Esophagus muscularis mucosa (tissue), 4 donors: Measurements from ENCODE around the gene C1S. TPM values are rescaled to one million over a fixed set of nuclear protein-coding genes. Genes with fewer than 3 reads are reported as not detected.

Experiments used
- DNase-seq: peaks from one replicate; pipeline ENCODE4 v3.0.0-alpha.2; 2017; ENCODE audit errors: extremely low spot score
- H3K27ac ChIP-seq, 4 donors: fragments of 200-600 bp; sonication (generic); replicated peaks in 1 of 4; 1 replicate in 3 of 4; 2 replicates in 1 of 4; pipeline ENCODE4 v1.5.1; 2016 to 2019; ENCODE audit warnings: mild to moderate bottlenecking in 1 of 4
- H3K27me3 ChIP-seq, 4 donors: fragments of 200-600 bp; sonication (generic); one replicate each; pipeline versions ENCODE4 v1.5.1 to v1.6.0; 2016 to 2019
- H3K36me3 ChIP-seq, 4 donors: fragments of 200-600 bp; sonication (generic); one replicate each; pipeline ENCODE4 v1.5.1; 2016 to 2019
- H3K4me1 ChIP-seq, 4 donors: fragments of 200-600 bp; sonication (generic); one replicate each; pipeline ENCODE4 v1.5.1; 2016 to 2019
- H3K4me3 ChIP-seq, 4 donors: fragments of 200-600 bp; sonication (generic); 1 replicate in 2 of 4; 2 replicates in 2 of 4; pipeline ENCODE4 v1.5.1; 2016 to 2019; ENCODE audit warnings: mild to moderate bottlenecking in 4 of 4, moderate library complexity in 1 of 4
- H3K9me3 ChIP-seq, 4 donors: fragments of 200-600 bp; sonication (generic); 1 replicate in 3 of 4; 2 replicates in 1 of 4; pipeline ENCODE4 v1.5.1; 2016 to 2019
- CTCF ChIP-seq, 3 experiments: fragments of 200-600 bp in 2 of 3; fragments of 450-650 bp in 1 of 3; sonication (generic) in 2 of 3; IDR thresholded peaks; one replicate each; pipeline ENCODE4 v1.5.1; 2017 to 2019; ENCODE audit warnings: antibody characterized with exemption in 3 of 3, mild to moderate bottlenecking in 2 of 3, moderate library complexity in 1 of 3
- EP300 ChIP-seq: sonication (generic); formaldehyde crosslinking; IDR thresholded peaks from one replicate; pipeline ENCODE4 v1.6.1; 2017; ENCODE audit warnings: antibody characterized with exemption
- POLR2A ChIP-seq: fragments of 450-650 bp; IDR thresholded peaks from one replicate; pipeline ENCODE4 v1.6.1; 2017; ENCODE audit warnings: antibody characterized with exemption, moderate library complexity, mild to moderate bottlenecking, low read depth
- POLR2AphosphoS5 ChIP-seq, 2 donors: sonication (generic); formaldehyde crosslinking; IDR thresholded peaks; one replicate each; pipeline ENCODE4 v1.6.1; 2017; ENCODE audit warnings: antibody characterized with exemption in 2 of 2
- WGBS: methylation state at CpG from one replicate; pipeline ENCODE4 v1.1.5; 2018; 5-methylcytosine and 5-hydroxymethylcytosine counted together
- intact Hi-C: fragments of 100-400 bp; cut with DNase I; formaldehyde crosslinking; loops from one replicate; pipeline ENCODE4 v1.15.1; 2023
- total RNA-seq, 4 donors: library from RNA; depleted of rRNA; stranded (reverse); fragments of >200 nt; gene quantifications; one replicate each; pipeline versions ENCODE4 v1.1.0 to v1.2.1, GENCODE V29; 2016

Gene C1S
- total RNA-seq, 4 donors from 2014 or later = 454 to 549 (median 512) TPM

GRCh38 chr12:7016958-7017571 lies 43.5 kb upstream of the C1S start:
- Histone ChIP-seq H3K27me3 (no peaks in the 10 kb centered on the region), H3K9me3 (no peaks in the 10 kb centered on the region), H3K4me1 (peaks cover 24 to 36% (median 31%) of the 10 kb centered on the region in 4 donors), H3K4me3 (peak overlapping the region; percentile 77 to 89 (median 86)), H3K27ac (peak overlapping the region; percentile 88 to 97 (median 88)), H3K36me3 (peaks cover 0 to 24% (median 7%) of the 10 kb centered on the region in 4 donors)
- 79% methylated on average over 6 of the region's 6 CpGs for WGBS
- intact Hi-C loops = loop anchor here (5.0 kb wide), 1 partner anchor 45 kb away; the partner anchor contains the start of genes EMG1 and PHB2
- TF ChIP-seq POLR2A (no peak), EP300 (no peak), CTCF (IDR thresholded peaks at IDR 0.05) (no peak), POLR2AphosphoS5 (IDR thresholded peaks at IDR 0.05) (no peak)
- DNase-seq = no peak

GRCh38 chr12:7017870-7018349 lies 42.6 kb upstream of the C1S start:
- intact Hi-C loops = loop anchor here (5.0 kb wide), 1 partner anchor 46 kb away; the partner anchor contains the start of genes EMG1 and PHB2
- TF ChIP-seq CTCF (IDR thresholded peaks at IDR 0.05) = no peak
- no peak for TF ChIP-seq POLR2A
- TF ChIP-seq POLR2AphosphoS5 (IDR thresholded peaks at IDR 0.05) = no peak
- TF ChIP-seq EP300 = no peak
- Histone ChIP-seq H3K9me3 (no peaks in the 10 kb centered on the region), H3K27ac (peak overlapping the region; percentile 88 to 97 (median 88)), H3K4me3 (peak overlapping the region; percentile 77 to 89 (median 86)), H3K4me1 (peaks cover 24 to 36% (median 31%) of the 10 kb centered on the region in 4 donors), H3K27me3 (no peaks in the 10 kb centered on the region), H3K36me3 (peaks cover 0 to 17% (median 4%) of the 10 kb centered on the region in 4 donors)
- DNase-seq = no peak
- 5% methylated on average over 25 of the region's 25 CpGs for WGBS

GRCh38 chr12:7018350-7019042 lies 42.0 kb upstream of the C1S start, which contains the start of gene LPCAT3:
Gene LPCAT3 (minus strand): TSS chr12:7018476. CDS start chr12:7018424, 52 bp downstream.
- H3K27ac ChIP-seq = peak within 1 kb of the TSS; percentile 88 to 97 (median 88)
- DNase-seq = peak; percentile 99
- H3K9me3 ChIP-seq = no peaks in the 10 kb centered on the region
- no peaks in the 10 kb centered on the region for H3K27me3 ChIP-seq
- 1% methylated on average over 27 of the region's 77 CpGs for WGBS
- H3K4me1 ChIP-seq = peaks cover 24 to 36% (median 31%) of the 10 kb centered on the region in 4 donors
- TF ChIP-seq CTCF (IDR thresholded peaks at IDR 0.05) (peak; percentile 84 to 93 (median 85)), POLR2AphosphoS5 (IDR thresholded peaks at IDR 0.05) (peak; percentile 77 to 89), POLR2A (peak; percentile 82), EP300 (no peak)
- H3K36me3 ChIP-seq = peaks cover 0 to 12% (median 0%) of the 10 kb centered on the region in 4 donors
- H3K4me3 ChIP-seq = peak within 1 kb of the TSS; percentile 77 to 89 (median 86)
- intact Hi-C loops = loop anchor here (5.0 kb wide), 1 partner anchor 46 kb away; the partner anchor contains the start of genes EMG1 and PHB2

GRCh38 chr12:7019043-7019569 lies 41.4 kb upstream of the C1S start:
- no peaks in the 10 kb centered on the region for H3K27me3 ChIP-seq
- peaks cover 0 to 5% (median 0%) of the 10 kb centered on the region in 4 donors for H3K36me3 ChIP-seq
- TF ChIP-seq EP300 (no peak), POLR2AphosphoS5 (IDR thresholded peaks at IDR 0.05) (no peak), CTCF (IDR thresholded peaks at IDR 0.05) (peak in 2 of 3 experiments; percentile 0 to 5), POLR2A (no peak)
- H3K27ac ChIP-seq = peak overlapping the region; percentile 88 to 97 (median 88)
- no peak for DNase-seq
- no peaks in the 10 kb centered on the region for H3K9me3 ChIP-seq
- WGBS = 11% methylated on average over 6 of the region's 6 CpGs
- peaks cover 24 to 36% (median 31%) of the 10 kb centered on the region in 4 donors for H3K4me1 ChIP-seq
- H3K4me3 ChIP-seq = peak overlapping the region; percentile 77 to 89 (median 86)
- intact Hi-C loops = loop anchor here (5.0 kb wide), 1 partner anchor 47 kb away; the partner anchor contains the start of genes EMG1 and PHB2
